DMS153 (cell line): Measurements from ENCODE around the gene ZNF891.

Experiments
- DNase-seq: peaks from one replicate; lab custom pipeline; 2025; lab: John Stamatoyannopoulos, UW

The ZNF891 gene

DNA sequence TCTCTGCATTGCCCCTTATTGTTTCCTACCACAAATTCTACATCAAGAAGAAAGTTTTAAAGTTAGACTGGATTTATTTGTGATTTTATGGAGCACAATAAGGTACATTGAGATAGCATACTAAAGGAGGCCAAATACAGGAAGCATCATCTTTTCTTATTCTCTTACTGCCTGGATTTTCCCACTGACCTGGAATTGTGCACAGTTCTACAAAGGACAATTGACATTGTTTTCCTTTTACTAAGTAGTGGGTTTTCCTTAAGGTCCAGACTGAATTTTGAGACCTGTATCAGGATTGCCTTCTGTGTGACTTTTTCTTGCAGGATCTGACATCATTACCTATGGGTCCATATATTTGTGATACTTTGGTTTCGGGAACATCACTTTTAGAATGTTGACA lies 68.1 kb downstream of the ZNF891 start:
- DNase-seq: no peak

DNA sequence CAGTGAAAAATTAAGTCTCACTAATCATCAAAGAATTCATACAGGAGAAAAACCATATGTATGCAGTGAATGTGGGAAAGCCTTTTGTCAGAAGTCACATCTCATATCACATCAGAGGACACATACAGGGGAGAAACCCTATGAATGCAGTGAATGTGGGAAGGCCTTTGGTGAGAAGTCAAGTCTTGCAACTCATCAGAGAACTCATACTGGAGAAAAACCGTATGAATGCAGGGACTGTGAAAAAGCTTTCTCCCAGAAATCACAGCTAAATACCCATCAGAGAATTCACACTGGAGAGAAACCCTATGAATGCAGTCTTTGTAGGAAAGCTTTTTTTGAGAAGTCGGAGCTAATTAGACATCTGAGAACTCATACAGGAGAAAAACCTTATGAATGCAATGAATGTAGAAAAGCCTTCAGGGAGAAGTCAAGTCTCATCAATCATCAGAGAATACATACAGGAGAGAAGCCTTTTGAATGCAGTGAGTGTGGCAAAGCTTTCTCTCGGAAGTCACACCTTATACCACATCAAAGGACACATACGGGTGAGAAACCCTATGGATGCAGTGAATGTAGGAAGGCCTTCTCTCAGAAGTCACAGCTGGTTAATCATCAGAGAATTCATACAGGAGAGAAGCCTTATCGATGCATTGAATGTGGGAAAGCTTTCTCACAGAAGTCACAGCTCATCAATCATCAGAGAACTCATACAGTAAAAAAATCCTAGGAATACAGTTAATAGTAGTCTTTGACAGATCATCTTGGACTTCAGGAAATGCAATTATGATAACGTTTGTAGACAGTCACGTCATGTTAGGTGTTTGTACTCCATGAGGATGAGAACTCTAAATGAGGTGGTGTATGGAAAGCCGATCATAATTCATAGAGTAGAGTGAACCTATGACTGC lies 71.6 kb downstream of the ZNF891 start:
- peak; percentile 11 for DNase-seq

DNA sequence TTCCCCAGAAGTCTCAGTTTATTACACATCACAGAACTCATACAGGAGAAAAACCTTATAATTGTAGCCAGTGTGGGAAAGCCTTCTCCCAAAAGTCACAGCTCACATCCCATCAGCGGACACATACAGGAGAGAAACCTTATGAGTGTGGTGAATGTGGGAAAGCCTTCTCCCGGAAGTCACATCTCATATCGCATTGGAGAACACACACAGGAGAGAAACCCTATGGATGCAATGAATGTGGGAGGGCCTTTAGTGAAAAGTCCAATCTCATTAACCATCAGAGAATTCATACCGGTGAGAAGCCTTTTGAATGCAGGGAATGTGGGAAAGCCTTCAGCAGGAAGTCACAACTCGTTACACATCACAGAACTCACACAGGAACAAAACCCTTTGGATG lies 72.6 kb downstream of the ZNF891 start:
- no peak for DNase-seq
